MM.1S (cell line): ENCODE data around the gene PCDHGB5.
A peak's percentile ranks its signal among the peaks of the same experiment; 100 is the strongest.

ENCODE experiments used
- DNase-seq: peaks from one replicate; pipeline ENCODE4 v3.0.0-alpha.2; 2015
- H2AFZ ChIP-seq: fragments of 300-600 bp; sonication (generic); 2 replicates; pipeline ENCODE4 v1.6.0; 2016; ENCODE audit warnings: antibody characterized with exemption, low read length
- H3F3A ChIP-seq: fragments of 300-600 bp; sonication (generic); 2 replicates; pipeline ENCODE4 v1.6.1; 2016; ENCODE audit warnings: mild to moderate bottlenecking, antibody characterized with exemption, low read length, moderate library complexity, mixed read lengths; ENCODE audit not compliant: insufficient read depth
- H3K27ac ChIP-seq: fragments of 300-600 bp; sonication (generic); 2 replicates; pipeline ENCODE4 v1.5.1; 2016; ENCODE audit warnings: mild to moderate bottlenecking, low read length
- H3K27me3 ChIP-seq: fragments of 300-600 bp; sonication (generic); replicated peaks from 2 replicates; pipeline ENCODE4 v1.6.0; 2016; ENCODE audit warnings: low read length; ENCODE audit not compliant: insufficient read depth
- H3K36me3 ChIP-seq: fragments of 300-600 bp; sonication (generic); replicated peaks from 2 replicates; pipeline ENCODE4 v1.6.1; 2016; ENCODE audit warnings: mild to moderate bottlenecking, low read length, mixed read lengths; ENCODE audit not compliant: insufficient read depth
- H3K4me1 ChIP-seq: fragments of 300-600 bp; sonication (generic); 2 replicates; pipeline ENCODE4 v1.6.1; 2016; ENCODE audit warnings: low read length, mixed read lengths
- H3K4me2 ChIP-seq: fragments of 300-600 bp; sonication (generic); 2 replicates; pipeline ENCODE4 v1.6.0; 2016; ENCODE audit warnings: low read depth, low read length
- H3K4me3 ChIP-seq: fragments of 300-600 bp; sonication (generic); 2 replicates; pipeline ENCODE4 v1.5.1; 2016; ENCODE audit warnings: low read length, mixed read lengths
- H3K79me2 ChIP-seq: fragments of 300-600 bp; sonication (generic); 2 replicates; pipeline ENCODE4 v1.6.1; 2016; ENCODE audit warnings: mixed run types, low read length, mixed read lengths
- H3K9ac ChIP-seq: fragments of 300-600 bp; sonication (generic); 2 replicates; pipeline ENCODE4 v1.6.1; 2016; ENCODE audit warnings: low read length, mixed read lengths
- H3K9me2 ChIP-seq: fragments of 300-600 bp; sonication (generic); replicated peaks from 2 replicates; pipeline ENCODE4 v1.6.1; 2016; ENCODE audit warnings: mild to moderate bottlenecking, low read length, mixed read lengths; ENCODE audit not compliant: insufficient read depth
- H3K9me3 ChIP-seq: fragments of 300-600 bp; sonication (generic); replicated peaks from 2 replicates; pipeline ENCODE4 v1.6.1; 2016; ENCODE audit warnings: mild to moderate bottlenecking, low read length, mixed read lengths; ENCODE audit not compliant: insufficient read depth
- H4K20me1 ChIP-seq: fragments of 300-600 bp; sonication (generic); 2 replicates; pipeline ENCODE4 v1.6.1; 2016; ENCODE audit warnings: mild to moderate bottlenecking, low read length, moderate library complexity, mixed read lengths; ENCODE audit not compliant: insufficient read depth
- CTCF ChIP-seq: fragments of 300-600 bp; sonication (generic); IDR thresholded peaks from 2 replicates; pipeline ENCODE4 v1.5.1; 2016; ENCODE audit warnings: antibody characterized with exemption, low read length, mixed read lengths
- EZH2 ChIP-seq: fragments of 300-600 bp; sonication (generic); optimal IDR thresholded peaks from 2 replicates; pipeline ENCODE3; 2017; ENCODE audit warnings: low read depth, mild to moderate bottlenecking, antibody characterized with exemption, low read length, mixed read lengths
- EZH2phosphoT487 ChIP-seq: fragments of 300-600 bp; sonication (generic); IDR thresholded peaks from 2 replicates; pipeline ENCODE4 v1.6.1; 2018; ENCODE audit warnings: antibody characterized with exemption, low read length

PCDHGB5 gene

GRCh38 chr5:141363952-141364660 lies 33.6 kb upstream of the PCDHGB5 start, which contains the start of gene PCDHGA5:
Gene PCDHGA5, plus strand, starts transcription at chr5:141364162. Its CDS starts 169 bp downstream, at chr5:141364331.
- no peak within 1 kb of the TSS for H3K9ac ChIP-seq
- H3K4me1 ChIP-seq: no peaks in the 10 kb centered on the region
- no peak within 1 kb of the TSS for H3K27ac ChIP-seq
- TF ChIP-seq CTCF (no peak), EZH2 (no peak), EZH2phosphoT487 (no peak)
- H4K20me1 ChIP-seq: no peaks in the 10 kb centered on the region
- H3K4me2 ChIP-seq: no peak within 1 kb of the TSS
- H3K4me3 ChIP-seq: no peak within 1 kb of the TSS
- H3K79me2 ChIP-seq: no peaks in the 10 kb centered on the region
- no peak within 1 kb of the TSS for H2AFZ ChIP-seq
- H3K9me2 ChIP-seq: no peaks in the 10 kb centered on the region
- no peak for DNase-seq
- no peaks in the 10 kb centered on the region for H3K9me3 ChIP-seq
- H3K36me3 ChIP-seq: no peaks in the 10 kb centered on the region
- H3F3A ChIP-seq: no peaks in the 10 kb centered on the region
- no peaks in the 10 kb centered on the region; the same call in none of the 2 replicates for H3K27me3 ChIP-seq

- TF ChIP-seq EZH2: no peak
- TF ChIP-seq CTCF: no peak
- TF ChIP-seq EZH2phosphoT487: no peak
- Histone ChIP-seq H3K27me3 (no peaks in the 10 kb centered on the region; the same call in none of the 2 replicates), H3K79me2 (no peaks in the 10 kb centered on the region), H3K4me3 (no peak overlapping the region), H3K4me1 (no peaks in the 10 kb centered on the region), H3K36me3 (no peaks in the 10 kb centered on the region), H3F3A (no peaks in the 10 kb centered on the region), H3K27ac (no peak overlapping the region), H3K9me3 (no peaks in the 10 kb centered on the region), H4K20me1 (no peaks in the 10 kb centered on the region), H3K4me2 (no peak overlapping the region), H3K9me2 (no peaks in the 10 kb centered on the region), H2AFZ (no peak overlapping the region), H3K9ac (no peak overlapping the region)
- DNase-seq: no peak
Observed at GRCh38 chr5:141366016-141366896, 31.5 kb upstream of the PCDHGB5 start.

- TF ChIP-seq CTCF (peak; percentile 73), EZH2 (no peak)
- Histone ChIP-seq H4K20me1 (no peaks in the 10 kb centered on the region), H3K27ac (no peak within 1 kb of the TSS), H3K4me3 (peak within 1 kb of the TSS; percentile 68), H3K79me2 (no peaks in the 10 kb centered on the region), H2AFZ (peak within 1 kb of the TSS; percentile 98), H3K9me2 (no peaks in the 10 kb centered on the region), H3K4me1 (no peaks in the 10 kb centered on the region), H3F3A (no peaks in the 10 kb centered on the region), H3K36me3 (no peaks in the 10 kb centered on the region), H3K4me2 (peak within 1 kb of the TSS; percentile 92), H3K27me3 (no peaks in the 10 kb centered on the region; the same call in 1 of the 2 replicates), H3K9ac (peak within 1 kb of the TSS; percentile 30; the same call in 1 of the 2 replicates), H3K9me3 (no peaks in the 10 kb centered on the region)
- peak; percentile 82 for DNase-seq
Observed at GRCh38 chr5:141369994-141370848, 27.5 kb upstream of the PCDHGB5 start, which contains the start of gene PCDHGB3. Gene PCDHGB3, plus strand, starts transcription at chr5:141370242. Its CDS starts 153 bp downstream, at chr5:141370395.
